ENCODE measurements around the gene SNRPA. TPM values are rescaled to one million over a fixed set of nuclear protein-coding genes. Genes with fewer than 3 reads are reported as not detected.

Gene SNRPA
- total and polyA plus RNA-seq, 2 of the 8 experiments (the other 6 are each of a cell fraction or from before 2014, with no cell fraction given): 201 to 202 TPM

DNA sequence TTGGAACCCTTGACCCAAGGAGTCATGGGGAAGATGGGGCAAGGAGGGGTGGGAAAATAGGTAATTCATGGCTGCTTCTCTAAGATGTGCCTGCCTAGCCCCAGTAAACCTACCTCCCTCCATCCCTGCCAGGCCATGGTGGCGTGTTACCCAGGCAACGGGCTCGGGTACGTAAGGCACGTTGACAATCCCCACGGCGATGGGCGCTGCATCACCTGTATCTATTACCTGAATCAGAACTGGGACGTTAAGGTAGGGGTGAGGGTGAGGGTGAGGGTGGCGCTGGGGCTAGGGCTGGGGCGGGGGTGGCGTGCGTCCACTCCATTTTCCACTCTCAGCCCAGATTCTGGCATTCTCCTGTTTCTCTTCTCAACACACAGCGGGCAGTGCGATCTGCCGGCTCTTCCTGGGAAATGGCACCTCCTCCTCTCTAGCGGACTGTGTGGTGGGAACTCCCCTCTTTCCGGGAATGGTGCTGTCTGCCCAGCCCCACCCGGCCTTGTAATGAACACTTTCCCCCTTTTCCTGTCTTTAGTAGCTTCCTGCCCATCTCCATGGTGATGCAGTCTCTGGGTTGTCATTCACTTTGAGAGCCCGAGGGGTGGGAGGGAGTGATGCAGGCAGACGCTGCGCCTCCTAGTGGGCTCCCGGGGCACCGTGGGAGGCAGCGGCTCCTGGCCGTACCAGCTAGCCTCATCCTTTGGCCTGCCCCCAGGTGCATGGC is 55.6 kb downstream of the SNRPA start (continued):
- TF ChIP-seq TCF12 (IDR thresholded peaks at IDR 0.05; ENCODE audit: low read depth, low read length) (no peak), SAP30 (IDR thresholded peaks at IDR 0.05; ENCODE audit: insufficient read depth, insufficient replicate concordance, low read length) (peak; percentile 68), JUND (IDR thresholded peaks at IDR 0.05; ENCODE audit: low read length) (peak; percentile 89), RAD21 (IDR thresholded peaks at IDR 0.05 in 1 of 2, conservative IDR thresholded peaks at IDR 0.05 in 1 of 2; ENCODE audit: low read depth in 2 of 2, low read length in 2 of 2) (peak; percentile 52 to 61), TAF1 (IDR thresholded peaks at IDR 0.05; ENCODE audit: low read depth, low read length) (0 out of 2 replicates have a peak, but pooled peaks have one; percentile 28), POLR2AphosphoS5 (IDR thresholded peaks at IDR 0.05; ENCODE audit: low read depth, low read length) (peak; percentile 58), SP1 (IDR thresholded peaks at IDR 0.05; ENCODE audit: low read depth, low read length) (peak; percentile 84), MAFK (IDR thresholded peaks at IDR 0.05; ENCODE audit: low read depth, low read length) (no peak), YY1 (IDR thresholded peaks at IDR 0.05; ENCODE audit: low read depth, low read length) (0 out of 2 replicates have a peak, but pooled peaks have one; percentile 68), PHF8 (conservative IDR thresholded peaks at IDR 0.05; ENCODE audit: low read depth, low read length) (no peak), SIX5 (IDR thresholded peaks at IDR 0.05; ENCODE audit: low read depth, low read length) (peak; percentile 30; the same call in 1 of the 2 replicates), JUN (IDR thresholded peaks at IDR 0.05; ENCODE audit: low read depth, low read length) (no peak), TEAD4 (IDR thresholded peaks at IDR 0.05; ENCODE audit: low read depth, low read length) (no peak), CREB1 (IDR thresholded peaks at IDR 0.05) (peak; percentile 87), CHD1 (IDR thresholded peaks at IDR 0.05; ENCODE audit: low read depth, low read length) (peak; percentile 92), ASH2L (IDR thresholded peaks at IDR 0.05; ENCODE audit: low read length) (no peak), SIN3A (conservative IDR thresholded peaks at IDR 0.05 in 1 of 2, IDR thresholded peaks at IDR 0.05 in 1 of 2; ENCODE audit: low read depth in 1 of 2, low read length in 2 of 2) (peak; percentile 64 to 92; a peak in 2 of 4 replicates), CBX5 (IDR thresholded peaks at IDR 0.05; ENCODE audit: low read depth, low read length) (no peak), TAF7 (optimal IDR thresholded peaks at IDR 0.05; ENCODE audit: borderline replicate concordance, low read depth, low read length) (peak; percentile 36)
- TF ChIP-seq, protein P1, sequence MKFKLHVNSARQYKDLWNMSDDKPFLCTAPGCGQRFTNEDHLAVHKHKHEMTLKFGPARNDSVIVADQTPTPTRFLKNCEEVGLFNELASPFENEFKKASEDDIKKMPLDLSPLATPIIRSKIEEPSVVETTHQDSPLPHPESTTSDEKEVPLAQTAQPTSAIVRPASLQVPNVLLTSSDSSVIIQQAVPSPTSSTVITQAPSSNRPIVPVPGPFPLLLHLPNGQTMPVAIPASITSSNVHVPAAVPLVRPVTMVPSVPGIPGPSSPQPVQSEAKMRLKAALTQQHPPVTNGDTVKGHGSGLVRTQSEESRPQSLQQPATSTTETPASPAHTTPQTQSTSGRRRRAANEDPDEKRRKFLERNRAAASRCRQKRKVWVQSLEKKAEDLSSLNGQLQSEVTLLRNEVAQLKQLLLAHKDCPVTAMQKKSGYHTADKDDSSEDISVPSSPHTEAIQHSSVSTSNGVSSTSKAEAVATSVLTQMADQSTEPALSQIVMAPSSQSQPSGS (IDR thresholded peaks at IDR 0.05; ENCODE audit: low read length): peak; percentile 57

All from H1 (cell line).